HFF-Myc (cell line): ENCODE data around the gene MTOR.

Experiments used
- DNase-seq: peaks from one replicate; pipeline ENCODE4 v3.0.0-alpha.2; 2011; ENCODE audit warnings: low read depth; ENCODE audit errors: extremely low read depth
- H3K4me3 ChIP-seq: replicated peaks from 2 replicates; pipeline ENCODE4 v1.5.1; 2011; ENCODE audit warnings: low read depth, mild to moderate bottlenecking, control low read depth, low read length
- TF ChIP-seq, protein P1 (sequence below): IDR thresholded peaks from 2 replicates; pipeline ENCODE4 v1.5.1; 2012; ENCODE audit warnings: mild to moderate bottlenecking, low read depth, low read length, control low read depth; ENCODE audit errors: missing control alignments

Gene MTOR

DNA sequence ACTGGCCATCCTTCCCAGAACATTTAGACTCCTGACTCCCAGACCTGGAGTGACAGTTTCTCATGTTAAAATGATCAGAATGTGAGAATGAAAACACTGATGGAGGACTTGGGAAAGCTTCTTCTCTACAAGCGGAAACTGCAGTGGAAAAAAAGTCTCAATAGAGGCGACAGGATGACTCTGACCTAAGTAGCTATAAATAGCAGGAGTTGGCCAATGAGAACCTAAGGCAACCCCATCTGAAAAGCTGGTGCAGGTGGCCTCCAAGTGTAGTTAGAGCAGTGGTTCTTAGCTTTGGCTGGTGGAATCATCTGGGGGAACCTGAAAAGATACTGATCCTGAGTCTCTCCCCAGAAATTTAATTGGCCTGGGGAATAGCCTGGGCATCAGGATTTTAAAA lies 118.4 kb downstream of the MTOR start:
- no peak overlapping the region for H3K4me3 ChIP-seq
- TF ChIP-seq, protein P1, sequence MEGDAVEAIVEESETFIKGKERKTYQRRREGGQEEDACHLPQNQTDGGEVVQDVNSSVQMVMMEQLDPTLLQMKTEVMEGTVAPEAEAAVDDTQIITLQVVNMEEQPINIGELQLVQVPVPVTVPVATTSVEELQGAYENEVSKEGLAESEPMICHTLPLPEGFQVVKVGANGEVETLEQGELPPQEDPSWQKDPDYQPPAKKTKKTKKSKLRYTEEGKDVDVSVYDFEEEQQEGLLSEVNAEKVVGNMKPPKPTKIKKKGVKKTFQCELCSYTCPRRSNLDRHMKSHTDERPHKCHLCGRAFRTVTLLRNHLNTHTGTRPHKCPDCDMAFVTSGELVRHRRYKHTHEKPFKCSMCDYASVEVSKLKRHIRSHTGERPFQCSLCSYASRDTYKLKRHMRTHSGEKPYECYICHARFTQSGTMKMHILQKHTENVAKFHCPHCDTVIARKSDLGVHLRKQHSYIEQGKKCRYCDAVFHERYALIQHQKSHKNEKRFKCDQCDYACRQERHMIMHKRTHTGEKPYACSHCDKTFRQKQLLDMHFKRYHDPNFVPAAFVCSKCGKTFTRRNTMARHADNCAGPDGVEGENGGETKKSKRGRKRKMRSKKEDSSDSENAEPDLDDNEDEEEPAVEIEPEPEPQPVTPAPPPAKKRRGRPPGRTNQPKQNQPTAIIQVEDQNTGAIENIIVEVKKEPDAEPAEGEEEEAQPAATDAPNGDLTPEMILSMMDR, result no peak
- DNase-seq, result no peak

DNA sequence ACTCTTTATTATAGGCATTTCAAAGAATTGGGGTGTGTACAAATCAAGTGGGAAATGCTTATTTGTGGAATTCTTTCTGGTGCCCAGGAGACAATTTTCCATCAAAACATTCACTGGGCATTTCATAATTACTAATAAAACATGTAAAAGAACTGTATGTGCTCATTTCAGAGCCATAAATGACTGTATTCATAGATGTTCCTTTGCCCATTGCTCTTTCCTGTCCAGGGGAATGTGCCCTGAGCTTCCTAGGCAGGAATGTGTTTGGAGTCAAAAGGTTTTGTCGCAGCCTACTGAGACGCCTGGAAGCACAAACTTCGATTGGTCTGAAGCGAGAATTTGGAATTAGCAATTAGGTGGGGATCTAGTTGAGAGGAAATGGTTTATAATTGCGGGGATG lies 119.0 kb downstream of the MTOR start:
- TF ChIP-seq, protein P1, result no peak
- DNase-seq, result no peak

DNA sequence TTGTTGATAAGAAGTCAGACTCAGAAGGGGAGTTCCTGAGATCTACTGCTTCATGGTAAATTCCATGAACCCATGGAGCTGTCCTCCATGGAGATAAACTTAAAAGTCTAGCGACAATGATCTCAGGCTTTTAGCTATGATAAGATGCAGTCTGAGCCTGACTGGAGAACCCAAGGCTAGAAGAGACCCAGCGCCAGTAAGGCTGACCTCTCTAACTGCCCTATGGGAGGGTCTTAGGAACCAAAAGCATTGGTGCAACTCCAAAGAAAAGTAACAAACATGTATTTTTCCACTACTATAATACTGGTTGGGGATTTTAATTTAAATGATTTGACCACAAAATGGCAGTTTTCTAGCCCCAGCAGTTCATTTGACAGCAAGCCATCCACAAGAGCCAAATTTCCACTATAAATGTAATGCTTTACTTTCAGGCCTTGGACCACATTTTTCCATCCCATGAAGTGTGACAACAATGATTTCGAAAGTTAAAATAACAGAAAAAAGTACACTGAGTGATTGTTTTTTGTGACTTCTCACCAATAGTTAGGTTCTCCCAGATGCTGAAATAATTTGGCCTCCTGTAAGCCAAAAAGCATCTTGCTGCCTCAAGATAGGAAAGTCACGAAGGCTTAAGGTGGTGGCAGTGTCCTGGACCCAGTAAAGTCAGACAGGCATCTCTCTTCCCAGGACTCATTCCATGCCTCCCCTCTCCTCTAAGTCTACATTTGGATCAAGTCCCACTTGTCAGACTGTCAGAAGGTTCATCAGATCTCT lies 119.5 kb downstream of the MTOR start:
- H3K4me3 ChIP-seq, result no peak overlapping the region
- no peak for DNase-seq
- TF ChIP-seq, protein P1, result no peak

More for the DNA sequence above, 119.0 kb downstream of the MTOR start:
- H3K4me3 ChIP-seq, result no peak overlapping the region

DNA sequence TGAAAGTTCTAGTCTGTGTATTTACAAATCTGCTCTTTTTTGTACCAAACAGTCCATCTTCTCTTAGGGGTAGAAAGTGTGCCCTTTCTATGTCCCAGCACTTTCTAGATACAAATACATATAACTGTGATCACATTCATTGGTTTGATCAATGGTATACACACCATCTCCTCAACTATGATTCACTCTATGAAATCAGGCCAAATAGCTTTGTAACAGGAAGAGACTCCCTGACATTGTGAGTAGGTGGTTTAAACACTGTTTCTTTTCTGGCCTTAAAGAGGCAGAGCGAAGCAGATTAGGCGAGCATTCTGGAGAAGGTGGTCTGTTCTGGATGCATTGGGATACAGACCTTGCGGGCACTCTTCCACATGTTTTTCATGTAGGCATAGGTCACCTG lies 123.4 kb downstream of the MTOR start:
- H3K4me3 ChIP-seq, result no peak overlapping the region
- TF ChIP-seq, protein P1, result no peak
- DNase-seq, result no peak

DNA sequence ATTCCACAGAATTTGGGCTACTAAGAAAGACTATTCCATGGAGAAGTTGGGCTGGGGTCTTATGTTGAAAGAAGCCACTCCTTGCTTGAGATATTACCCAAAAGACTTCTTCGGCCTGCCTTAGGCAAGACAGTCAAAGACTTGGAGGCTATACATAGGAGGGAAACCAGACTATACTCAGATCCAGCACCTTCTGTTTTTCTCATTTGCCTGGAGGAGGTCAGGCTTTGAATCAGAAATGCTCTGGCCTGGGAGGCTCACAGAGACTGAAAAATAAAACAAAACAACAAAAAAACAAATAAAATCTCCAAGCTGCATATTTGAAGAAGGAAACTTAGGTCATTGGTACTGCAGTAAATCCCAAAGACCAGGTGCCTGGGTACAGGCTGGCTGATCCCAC lies 124.3 kb downstream of the MTOR start:
- TF ChIP-seq, protein P1, result no peak
- DNase-seq, result no peak
- H3K4me3 ChIP-seq, result no peak overlapping the region

DNA sequence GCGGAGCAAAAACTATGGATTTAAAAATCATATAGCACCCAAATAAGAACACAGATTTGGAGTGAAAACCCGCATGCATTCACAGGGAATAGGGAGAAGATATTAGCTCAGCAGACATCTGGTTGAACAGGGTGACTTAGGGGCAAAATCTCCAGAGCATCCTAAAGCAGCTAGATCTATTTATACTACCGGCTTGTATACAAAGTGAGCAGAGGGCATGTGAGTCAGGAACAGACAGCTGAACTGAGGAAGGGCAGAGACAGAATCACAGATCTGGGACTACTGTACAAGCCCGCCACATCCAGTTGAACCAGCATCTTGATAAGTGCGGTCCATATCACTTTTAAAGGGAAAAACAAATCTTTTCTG lies 127.5 kb downstream of the MTOR start:
- TF ChIP-seq, protein P1, result no peak
- H3K4me3 ChIP-seq, result no peak overlapping the region
- DNase-seq, result no peak
